Measurements from ENCODE around the gene MTFR1L. TPM values are rescaled to one million over a fixed set of nuclear protein-coding genes. Genes with fewer than 3 reads are reported as not detected.

The MTFR1L gene
- total RNA-seq, 1 donor from 2014 or later, result 34.6 TPM

- no peaks in the 10 kb centered on the region for H3K36me3 Mint-ChIP-seq (ENCODE audit: low read depth)
- H3K4me1 Mint-ChIP-seq, result peaks cover 6% of the 10 kb centered on the region
- ChIA-PET POLR2A (interaction anchor here (0.7 kb wide), 1 partner anchor 228 kb away, joined by 4 read pairs; no protein-coding TSS in a partner anchor), CTCF (no interaction called here)
- H3K27ac Mint-ChIP-seq, result no peak overlapping the region
- H3K9me3 Mint-ChIP-seq, result no peaks in the 10 kb centered on the region
- intact Hi-C loops (cut with micrococcal nuclease), result no loop called here
- ATAC-seq (ENCODE audit: low read depth), result no peak
- DNase-seq, result no peak
- no peaks in the 10 kb centered on the region for H3K27me3 Mint-ChIP-seq
- no peak overlapping the region for H3K4me3 Mint-ChIP-seq
- TF ChIP-seq, protein P1, sequence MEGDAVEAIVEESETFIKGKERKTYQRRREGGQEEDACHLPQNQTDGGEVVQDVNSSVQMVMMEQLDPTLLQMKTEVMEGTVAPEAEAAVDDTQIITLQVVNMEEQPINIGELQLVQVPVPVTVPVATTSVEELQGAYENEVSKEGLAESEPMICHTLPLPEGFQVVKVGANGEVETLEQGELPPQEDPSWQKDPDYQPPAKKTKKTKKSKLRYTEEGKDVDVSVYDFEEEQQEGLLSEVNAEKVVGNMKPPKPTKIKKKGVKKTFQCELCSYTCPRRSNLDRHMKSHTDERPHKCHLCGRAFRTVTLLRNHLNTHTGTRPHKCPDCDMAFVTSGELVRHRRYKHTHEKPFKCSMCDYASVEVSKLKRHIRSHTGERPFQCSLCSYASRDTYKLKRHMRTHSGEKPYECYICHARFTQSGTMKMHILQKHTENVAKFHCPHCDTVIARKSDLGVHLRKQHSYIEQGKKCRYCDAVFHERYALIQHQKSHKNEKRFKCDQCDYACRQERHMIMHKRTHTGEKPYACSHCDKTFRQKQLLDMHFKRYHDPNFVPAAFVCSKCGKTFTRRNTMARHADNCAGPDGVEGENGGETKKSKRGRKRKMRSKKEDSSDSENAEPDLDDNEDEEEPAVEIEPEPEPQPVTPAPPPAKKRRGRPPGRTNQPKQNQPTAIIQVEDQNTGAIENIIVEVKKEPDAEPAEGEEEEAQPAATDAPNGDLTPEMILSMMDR (IDR thresholded peaks at IDR 0.05), result no peak
These were observed 26.1 kb upstream of the MTFR1L start for GRCh38 chr1:25793585-25794170.

- ChIA-PET CTCF (no interaction called here), POLR2A (interaction anchor here (0.6 kb wide), 1 partner anchor 9 kb away, joined by 4 read pairs; no protein-coding TSS in a partner anchor)
- TF ChIP-seq, protein P1 (IDR thresholded peaks at IDR 0.05), result no peak
- ATAC-seq (ENCODE audit: low read depth) (no peak), DNase-seq (no peak)
- Mint-ChIP-seq H3K4me3 (no peak overlapping the region), H3K4me1 (peaks cover 6% of the 10 kb centered on the region), H3K36me3 (ENCODE audit: low read depth) (no peaks in the 10 kb centered on the region), H3K27ac (no peak overlapping the region), H3K27me3 (no peaks in the 10 kb centered on the region), H3K9me3 (no peaks in the 10 kb centered on the region)
- intact Hi-C loops (cut with micrococcal nuclease), result no loop called here
These were observed 25.4 kb upstream of the MTFR1L start for GRCh38 chr1:25794325-25794724.

- intact Hi-C loops (cut with micrococcal nuclease), result loop anchor here (5.0 kb wide), 1 partner anchor 178 kb away; the partner anchor contains the start of gene MAN1C1
- no peak for ATAC-seq (ENCODE audit: low read depth)
- no peak overlapping the region for H3K4me3 Mint-ChIP-seq
- TF ChIP-seq, protein P1 (IDR thresholded peaks at IDR 0.05), result no peak
- no peak for DNase-seq
- H3K27ac Mint-ChIP-seq, result no peak overlapping the region
- no peaks in the 10 kb centered on the region for H3K36me3 Mint-ChIP-seq (ENCODE audit: low read depth)
- no peaks in the 10 kb centered on the region for H3K27me3 Mint-ChIP-seq
- POLR2A ChIA-PET, result no interaction called here
- no peaks in the 10 kb centered on the region for H3K9me3 Mint-ChIP-seq
- CTCF ChIA-PET, result no interaction called here
- peaks cover 10% of the 10 kb centered on the region for H3K4me1 Mint-ChIP-seq
These were observed 24.5 kb upstream of the MTFR1L start for GRCh38 chr1:25795211-25795610.

DNA sequence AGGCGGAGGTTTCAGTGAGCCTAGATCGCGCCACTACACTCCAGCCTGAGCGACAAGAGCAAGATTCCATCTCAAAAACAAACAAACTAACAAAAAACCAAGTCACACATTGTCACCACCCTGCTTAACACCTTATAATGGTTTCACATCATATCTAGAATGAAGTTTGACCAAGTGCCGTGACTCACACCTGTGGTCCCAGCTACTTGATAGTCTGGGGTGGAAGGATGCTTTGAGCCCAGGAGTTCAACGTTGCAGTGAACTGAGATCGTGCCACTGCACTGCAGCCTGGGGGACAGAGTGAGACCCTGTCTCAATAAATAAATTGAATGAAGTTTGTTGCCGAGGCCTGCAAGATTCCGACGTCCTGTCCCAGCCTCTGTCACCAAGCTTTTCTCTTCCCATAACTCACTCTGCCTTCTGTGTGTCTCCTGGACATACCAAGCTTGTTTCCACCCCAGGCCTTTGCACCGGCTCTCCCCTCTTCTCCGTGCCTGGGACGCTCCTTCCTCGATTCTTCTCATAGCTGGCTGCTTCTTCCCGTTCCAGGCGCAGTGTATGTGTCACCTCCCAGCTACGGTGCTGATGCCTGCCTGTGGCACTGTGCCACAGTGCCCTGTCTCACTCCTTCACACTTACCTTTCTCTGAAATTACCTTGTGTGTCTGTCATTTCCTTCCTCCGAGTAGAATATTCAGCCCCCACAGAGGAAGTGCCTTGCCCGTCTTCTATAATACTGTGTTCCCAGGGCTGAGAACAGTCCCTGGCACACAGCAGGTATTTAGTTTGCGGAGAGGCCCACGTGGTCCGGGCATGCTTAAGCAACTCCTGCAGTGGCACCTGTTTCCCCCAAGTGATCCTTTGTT, 23.6 kb upstream of the MTFR1L start:
- H3K4me3 Mint-ChIP-seq, result no peak overlapping the region
- ATAC-seq (ENCODE audit: low read depth), result no peak
- intact Hi-C loops (cut with micrococcal nuclease), result loop anchor here (5.0 kb wide), 1 partner anchor 179 kb away; the partner anchor contains the start of gene MAN1C1

More for the DNA sequence above, 23.6 kb upstream of the MTFR1L start:
- Mint-ChIP-seq H3K27me3 (no peaks in the 10 kb centered on the region), H3K27ac (no peak overlapping the region), H3K4me1 (peaks cover 16% of the 10 kb centered on the region), H3K36me3 (ENCODE audit: low read depth) (no peaks in the 10 kb centered on the region), H3K9me3 (no peaks in the 10 kb centered on the region)
- ChIA-PET CTCF (no interaction called here), POLR2A (interaction anchor here (0.5 to 0.6 kb wide), 2 partner anchors 8 to 175 kb away, joined by 3 to 5 read pairs; no protein-coding TSS in a partner anchor)
- DNase-seq, result no peak
- TF ChIP-seq, protein P1 (IDR thresholded peaks at IDR 0.05), result no peak
